Measurements from ENCODE around the gene CHST2.

Gene CHST2

DNA sequence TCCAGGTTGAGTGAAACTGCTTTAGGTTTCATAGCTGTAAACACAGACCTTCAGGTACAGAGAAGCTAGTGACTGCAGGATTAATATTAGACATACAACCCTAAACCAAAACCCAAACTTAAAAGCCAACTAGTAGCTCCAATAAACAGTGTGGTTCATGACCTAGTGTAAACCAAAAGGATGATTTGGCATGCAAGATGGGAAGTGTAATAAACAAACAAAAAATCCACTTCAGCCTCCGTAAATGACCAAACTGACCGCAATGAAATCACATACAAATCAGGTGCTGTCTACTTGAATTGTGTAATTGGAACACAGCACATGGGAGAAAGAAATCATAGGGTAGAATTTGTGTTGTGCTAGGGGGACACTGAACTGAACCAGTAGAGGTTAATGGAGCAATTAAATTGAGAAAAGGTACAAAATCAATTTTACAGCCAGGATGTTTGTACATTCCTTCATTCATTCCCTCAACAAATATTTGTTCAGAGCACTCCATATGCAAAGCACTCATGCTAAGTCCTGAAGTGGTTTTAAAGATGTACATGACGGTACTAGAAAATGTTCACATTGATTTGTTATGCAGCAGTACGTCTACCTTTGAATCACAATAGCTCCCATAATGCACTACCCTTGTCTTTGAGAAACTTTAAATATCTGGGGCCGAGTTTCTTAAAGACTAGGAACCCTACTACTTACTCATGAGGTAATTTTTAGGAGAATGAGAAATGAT is 21.4 kb upstream of the CHST2 start:
- no peak for DNase-seq (ENCODE audit: low read depth in 2 of 2)

DNA sequence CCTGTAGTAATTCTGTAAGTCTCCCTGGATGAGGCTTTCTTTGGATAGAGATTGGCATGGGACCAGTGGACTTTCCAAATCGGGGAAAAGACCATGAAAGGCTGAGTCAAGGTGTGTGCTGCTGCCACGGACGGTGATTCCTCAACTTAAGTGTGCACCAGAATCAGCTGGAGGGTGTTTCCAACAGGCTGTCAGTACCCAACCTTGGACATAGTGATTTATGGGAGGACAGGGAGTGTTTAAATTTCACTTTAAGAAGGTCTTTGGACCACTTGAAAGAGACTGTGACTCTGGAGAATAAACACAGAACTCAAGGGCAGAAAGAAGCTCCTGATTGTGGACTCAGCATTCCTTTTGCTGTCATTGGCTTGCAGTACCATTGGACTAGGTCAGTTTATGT is 20.4 kb upstream of the CHST2 start:
- no peak for DNase-seq (ENCODE audit: low read depth in 2 of 2)

DNA sequence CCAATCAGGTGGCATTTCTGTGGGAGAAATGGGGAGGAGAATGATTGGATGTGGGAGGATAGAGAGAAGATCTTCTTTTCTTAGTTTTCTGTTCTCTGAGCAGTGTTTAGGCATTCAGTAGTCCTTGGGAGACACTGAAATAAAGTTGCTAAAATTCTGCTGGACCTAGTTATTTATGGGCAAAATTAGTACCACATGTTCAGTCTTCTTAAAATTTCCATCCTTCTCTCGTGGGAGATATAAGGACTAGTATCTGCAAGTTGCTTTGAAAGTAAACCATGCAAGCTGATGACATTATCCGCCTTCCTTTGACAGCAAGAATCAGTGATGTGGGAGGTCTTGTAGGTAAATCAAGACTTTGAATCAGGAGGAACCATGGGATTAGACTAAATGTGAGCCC is 19.9 kb upstream of the CHST2 start:
- DNase-seq (ENCODE audit: low read depth in 2 of 2): no peak

DNA sequence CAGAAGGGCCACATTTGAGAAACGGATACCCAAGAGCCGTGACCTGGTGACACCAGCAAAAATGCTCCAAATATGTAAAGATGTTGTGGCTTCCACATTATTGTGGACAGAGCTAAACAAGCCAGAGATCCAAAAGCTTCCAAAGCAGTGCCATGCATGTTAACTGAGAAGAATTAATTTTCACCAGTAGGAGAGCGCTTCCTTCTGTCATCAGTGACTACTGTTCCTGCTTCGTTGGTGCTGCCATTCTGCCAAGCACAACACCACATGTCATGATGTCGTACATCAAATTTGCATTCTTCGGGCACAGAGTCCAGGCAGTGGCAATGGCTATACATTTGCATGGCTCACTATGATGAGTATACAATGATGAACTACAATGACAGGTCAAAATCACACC is 19.1 kb upstream of the CHST2 start:
- DNase-seq (ENCODE audit: low read depth in 2 of 2): no peak

DNA sequence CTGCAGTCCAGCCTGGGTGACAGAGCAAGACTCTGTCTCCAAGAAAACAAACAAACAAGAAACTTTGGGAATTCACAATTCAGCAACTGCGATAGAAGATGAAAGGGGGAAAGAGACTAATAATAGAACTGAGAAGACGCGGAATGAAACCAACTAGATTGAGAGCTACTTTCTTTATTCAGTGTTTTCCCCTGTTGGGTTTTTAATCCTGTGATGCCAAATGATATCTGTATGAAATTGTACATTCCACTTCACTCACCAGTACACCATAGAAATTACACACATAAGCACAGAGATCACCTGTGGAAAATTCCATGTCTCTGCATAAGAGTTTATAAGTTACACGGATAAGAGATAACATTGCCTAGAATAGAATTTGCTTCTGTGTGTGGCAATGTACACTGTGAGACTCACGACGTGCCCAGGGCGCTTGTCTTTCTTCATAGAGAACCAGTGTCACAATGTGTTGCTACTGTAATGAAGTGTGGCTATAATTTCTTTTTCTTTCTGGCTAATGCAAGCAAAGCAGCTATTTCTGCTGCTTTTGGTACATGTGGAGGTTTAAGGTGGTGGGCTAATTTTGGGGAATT is 17.7 kb upstream of the CHST2 start:
- no peak for DNase-seq (ENCODE audit: low read depth in 2 of 2)

DNA sequence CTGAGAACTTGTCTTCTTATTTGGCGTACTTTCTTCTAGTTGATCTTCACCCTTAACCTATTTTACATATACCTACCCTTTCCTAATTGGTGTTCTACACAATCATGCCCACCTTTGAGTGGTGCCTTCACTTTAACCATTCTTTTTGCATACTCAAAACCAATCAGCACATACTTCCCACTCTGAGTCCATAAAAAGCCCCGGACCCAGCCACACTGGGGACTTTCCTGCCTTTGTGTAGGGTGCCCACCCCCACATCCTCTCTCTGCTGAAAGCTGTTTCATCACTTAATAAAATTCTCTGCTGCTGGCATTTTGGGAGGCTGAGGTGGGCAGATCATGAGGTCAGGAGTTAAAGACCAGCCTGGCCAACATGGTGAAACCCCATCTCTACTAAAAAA is 15.9 kb upstream of the CHST2 start:
- no peak for DNase-seq (ENCODE audit: low read depth in 2 of 2)

DNA sequence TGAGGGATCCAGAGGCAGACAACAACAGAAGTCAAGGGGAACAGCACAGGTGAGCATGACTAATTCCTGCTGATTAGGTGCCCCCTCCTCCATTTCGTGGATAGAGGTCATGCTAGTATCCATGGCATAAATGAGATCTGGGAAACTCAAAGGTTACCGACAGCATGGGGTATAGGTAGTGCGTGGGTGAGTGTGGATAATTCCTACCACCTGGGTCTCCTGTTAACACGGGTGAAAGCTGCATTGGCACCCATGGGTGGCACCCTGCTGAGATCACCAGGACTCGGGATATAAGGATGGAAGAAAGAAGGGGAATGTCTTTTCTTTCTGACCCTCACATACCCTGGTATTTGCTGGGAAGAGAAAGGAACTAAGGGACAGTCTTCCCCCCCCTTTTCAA is 14.4 kb upstream of the CHST2 start:
- DNase-seq (ENCODE audit: low read depth in 2 of 2): no peak

DNA sequence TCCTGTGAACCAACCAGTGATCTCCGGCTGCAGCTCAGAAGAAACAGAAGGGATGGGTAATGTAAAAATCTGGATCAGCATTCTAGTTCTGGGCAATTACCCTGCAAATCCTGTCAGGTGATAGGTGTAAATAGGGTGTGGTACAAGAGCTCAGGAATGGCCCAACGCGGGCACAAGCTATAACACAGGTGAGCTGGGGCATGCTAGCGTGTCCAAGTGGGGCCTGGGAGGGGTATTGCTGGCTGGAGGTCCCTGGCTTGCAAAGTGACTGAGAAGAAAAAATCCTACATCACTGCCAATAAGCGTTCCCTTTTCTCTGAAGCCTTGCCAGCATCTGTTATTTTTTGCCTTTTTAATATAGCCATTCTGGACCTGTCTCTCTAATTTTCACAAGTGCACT is 9.7 kb upstream of the CHST2 start:
- no peak for DNase-seq (ENCODE audit: low read depth in 2 of 2)

DNA sequence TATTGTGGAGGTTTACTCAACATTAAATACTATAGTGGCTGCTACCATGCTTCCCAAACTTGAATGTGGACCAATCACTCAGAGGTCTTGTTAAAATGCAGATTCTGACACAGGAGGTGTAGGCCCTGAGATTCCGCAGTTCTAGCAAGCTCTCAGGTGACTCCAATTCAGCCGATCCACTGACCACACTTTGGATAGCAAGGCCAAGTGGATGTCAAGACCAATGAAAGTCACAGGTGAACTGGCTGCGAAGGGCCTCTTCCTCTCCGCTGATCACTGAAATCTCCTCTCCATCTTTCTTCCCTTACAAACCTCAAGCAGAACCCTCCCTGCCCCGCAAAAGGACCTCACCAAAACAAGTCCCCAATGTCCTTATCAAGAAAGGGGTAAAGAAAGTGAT is 9.2 kb upstream of the CHST2 start:
- DNase-seq (ENCODE audit: low read depth in 2 of 2): no peak

DNA sequence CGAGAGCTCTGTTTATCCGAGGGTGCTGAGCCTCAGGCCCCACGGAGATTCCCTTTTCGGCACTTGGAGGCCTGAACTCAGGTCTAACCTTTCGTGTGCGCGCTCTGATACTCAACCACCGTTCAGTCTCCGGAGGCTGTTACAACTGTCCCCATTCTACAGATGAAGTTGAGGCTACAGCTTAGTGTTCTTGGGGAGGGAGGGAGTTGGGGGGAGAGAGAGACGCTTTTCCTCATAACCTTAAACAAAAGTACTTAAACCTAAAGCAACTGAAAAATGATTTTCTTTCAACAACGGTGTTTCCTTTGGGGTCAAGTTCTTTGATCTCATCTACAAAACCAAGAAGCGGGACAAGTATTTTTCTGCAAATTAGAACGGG is 952 bp upstream of the CHST2 start:
- DNase-seq (ENCODE audit: low read depth in 2 of 2): no peak

DNA sequence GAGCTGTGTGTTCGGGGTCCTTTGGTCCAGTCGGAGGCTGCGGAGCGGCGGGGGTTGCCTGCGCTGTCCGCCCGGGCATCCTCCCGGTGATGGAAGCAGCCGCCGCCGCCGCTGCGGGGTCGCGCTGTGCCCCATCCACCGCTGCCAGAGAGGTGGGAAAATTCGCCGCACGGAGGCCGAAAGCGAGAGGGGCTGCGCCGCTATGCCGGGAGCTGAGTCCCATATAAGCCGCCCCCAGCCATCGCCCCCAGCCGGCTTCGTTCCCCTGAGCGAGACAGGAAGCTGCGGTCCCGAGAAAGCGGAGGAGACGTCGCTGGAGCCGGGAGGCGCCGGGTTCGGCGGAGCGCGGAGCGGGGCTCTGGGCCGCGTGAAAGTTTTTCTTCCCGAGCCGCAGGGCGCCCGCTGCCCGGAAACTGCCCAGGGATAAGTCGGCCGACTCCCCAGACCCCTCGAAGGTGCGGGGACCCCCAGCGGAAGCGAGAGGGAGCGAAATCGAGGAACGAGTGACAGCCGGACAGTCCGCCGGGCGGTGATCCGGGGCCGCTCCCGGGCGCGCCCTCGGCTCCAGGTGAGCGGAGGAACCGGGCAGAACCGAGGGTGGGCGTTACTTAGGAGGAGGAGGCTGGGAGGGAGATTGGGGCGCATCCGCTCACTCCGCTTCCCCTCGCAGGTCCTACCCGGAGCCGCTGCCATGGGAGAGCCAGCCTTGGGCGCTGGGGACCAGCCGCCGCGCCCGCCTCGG is 574 bp downstream of the CHST2 start:
- no peak for DNase-seq (ENCODE audit: low read depth in 2 of 2)

DNA sequence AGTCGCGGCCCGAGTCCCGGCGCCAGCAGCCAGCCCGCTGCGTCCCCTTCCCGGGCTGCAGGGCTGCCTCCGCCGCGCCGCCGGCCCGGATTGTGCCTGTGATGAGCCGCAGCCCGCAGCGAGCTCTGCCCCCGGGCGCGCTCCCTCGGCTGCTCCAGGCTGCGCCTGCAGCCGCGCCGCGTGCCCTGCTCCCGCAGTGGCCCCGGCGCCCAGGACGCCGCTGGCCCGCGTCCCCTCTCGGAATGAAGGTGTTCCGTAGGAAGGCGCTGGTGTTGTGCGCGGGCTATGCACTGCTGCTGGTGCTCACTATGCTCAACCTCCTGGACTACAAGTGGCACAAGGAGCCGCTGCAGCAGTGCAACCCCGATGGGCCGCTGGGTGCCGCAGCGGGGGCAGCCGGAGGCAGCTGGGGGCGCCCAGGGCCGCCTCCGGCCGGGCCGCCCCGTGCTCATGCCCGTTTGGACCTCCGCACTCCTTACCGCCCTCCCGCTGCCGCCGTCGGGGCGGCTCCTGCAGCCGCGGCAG is 1.2 kb downstream of the CHST2 start:
- peak; percentile 3 to 4 for DNase-seq (ENCODE audit: low read depth in 2 of 2)

DNA sequence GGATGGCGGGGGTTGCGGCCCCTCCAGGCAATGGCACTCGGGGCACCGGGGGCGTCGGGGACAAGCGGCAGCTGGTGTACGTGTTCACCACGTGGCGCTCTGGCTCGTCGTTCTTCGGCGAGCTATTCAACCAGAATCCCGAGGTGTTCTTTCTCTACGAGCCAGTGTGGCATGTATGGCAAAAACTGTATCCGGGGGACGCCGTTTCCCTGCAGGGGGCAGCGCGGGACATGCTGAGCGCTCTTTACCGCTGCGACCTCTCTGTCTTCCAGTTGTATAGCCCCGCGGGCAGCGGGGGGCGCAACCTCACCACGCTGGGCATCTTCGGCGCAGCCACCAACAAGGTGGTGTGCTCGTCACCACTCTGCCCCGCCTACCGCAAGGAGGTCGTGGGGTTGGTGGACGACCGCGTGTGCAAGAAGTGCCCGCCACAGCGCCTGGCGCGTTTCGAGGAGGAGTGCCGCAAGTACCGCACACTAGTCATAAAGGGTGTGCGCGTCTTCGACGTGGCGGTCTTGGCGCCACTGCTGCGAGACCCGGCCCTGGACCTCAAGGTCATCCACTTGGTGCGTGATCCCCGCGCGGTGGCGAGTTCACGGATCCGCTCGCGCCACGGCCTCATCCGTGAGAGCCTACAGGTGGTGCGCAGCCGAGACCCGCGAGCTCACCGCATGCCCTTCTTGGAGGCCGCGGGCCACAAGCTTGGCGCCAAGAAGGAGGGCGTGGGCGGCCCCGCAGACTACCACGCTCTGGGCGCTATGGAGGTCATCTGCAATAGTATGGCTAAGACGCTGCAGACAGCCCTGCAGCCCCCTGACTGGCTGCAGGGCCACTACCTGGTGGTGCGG is 1.9 kb downstream of the CHST2 start:
- DNase-seq (ENCODE audit: low read depth in 2 of 2): peak; percentile 49 to 63

DNA sequence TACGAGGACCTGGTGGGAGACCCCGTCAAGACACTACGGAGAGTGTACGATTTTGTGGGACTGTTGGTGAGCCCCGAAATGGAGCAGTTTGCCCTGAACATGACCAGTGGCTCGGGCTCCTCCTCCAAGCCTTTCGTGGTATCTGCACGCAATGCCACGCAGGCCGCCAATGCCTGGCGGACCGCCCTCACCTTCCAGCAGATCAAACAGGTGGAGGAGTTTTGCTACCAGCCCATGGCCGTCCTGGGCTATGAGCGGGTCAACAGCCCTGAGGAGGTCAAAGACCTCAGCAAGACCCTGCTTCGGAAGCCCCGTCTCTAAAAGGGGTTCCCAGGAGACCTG is 2.5 kb downstream of the CHST2 start:
- DNase-seq (ENCODE audit: low read depth in 2 of 2): no peak

DNA sequence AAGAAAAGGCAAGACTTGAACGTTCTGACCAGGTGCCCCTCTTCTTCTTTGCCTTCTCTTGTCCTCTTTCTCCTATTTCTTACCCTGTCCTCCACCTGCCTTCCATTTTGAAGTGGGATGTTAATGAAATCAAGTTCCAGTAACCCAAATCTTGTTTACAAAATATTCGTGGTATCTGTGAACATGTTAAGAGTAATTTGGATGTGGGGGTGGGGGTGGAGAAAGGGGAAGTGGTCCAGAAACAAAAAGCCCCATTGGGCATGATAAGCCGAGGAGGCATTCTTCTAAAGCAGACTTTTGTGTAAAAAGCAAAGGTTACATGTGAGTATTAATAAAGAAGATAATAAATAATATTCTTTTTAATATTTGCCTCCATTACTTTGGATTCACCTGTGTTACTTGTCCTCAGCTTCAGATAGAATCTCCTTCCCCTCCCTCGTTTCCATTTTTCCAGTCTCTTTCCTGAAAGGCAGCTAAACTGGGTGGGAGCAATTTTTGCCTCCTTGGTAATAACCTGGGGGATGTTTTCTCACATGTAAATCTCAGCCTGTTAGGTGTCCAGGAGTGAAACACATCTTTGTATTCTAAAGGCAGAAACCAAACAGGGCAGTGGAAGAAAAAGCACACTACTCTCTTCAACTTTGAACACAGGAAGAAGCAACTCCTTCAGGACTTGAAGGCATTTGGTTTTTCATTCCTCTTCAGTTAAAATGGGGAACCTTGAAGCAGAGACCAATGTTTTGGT is 3.2 kb downstream of the CHST2 start:
- DNase-seq (ENCODE audit: low read depth in 2 of 2): no peak

DNA sequence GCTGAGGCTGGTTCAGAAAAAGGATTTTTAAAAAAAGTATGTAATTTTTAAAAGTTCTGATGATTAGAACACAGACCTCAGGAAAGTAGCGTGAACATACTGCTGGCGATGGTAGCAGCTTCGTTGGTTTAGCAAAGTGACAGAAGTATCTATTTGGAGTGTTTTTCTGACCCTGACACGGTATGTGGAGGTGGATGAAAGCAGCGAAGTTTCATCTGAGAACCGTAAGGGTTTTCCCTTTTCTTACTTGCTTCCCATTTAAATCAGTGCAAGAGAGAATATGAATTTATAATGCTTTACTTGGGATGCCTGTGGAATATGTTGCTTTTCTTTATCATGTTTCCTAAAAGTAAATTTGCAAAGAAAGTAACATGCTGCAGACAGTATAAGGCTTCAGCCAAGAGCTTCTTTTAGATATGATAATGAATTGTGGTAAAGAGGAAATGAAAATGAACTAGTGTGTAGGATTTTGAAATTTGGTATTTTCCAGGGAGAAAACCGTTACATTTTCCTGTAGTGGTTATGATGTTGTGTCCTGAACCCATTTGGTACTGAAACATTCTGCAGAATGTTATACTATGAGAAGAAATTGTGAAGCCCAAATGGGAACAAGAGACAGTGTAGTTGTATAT is 3.9 kb downstream of the CHST2 start:
- no peak for DNase-seq (ENCODE audit: low read depth in 2 of 2)

DNA sequence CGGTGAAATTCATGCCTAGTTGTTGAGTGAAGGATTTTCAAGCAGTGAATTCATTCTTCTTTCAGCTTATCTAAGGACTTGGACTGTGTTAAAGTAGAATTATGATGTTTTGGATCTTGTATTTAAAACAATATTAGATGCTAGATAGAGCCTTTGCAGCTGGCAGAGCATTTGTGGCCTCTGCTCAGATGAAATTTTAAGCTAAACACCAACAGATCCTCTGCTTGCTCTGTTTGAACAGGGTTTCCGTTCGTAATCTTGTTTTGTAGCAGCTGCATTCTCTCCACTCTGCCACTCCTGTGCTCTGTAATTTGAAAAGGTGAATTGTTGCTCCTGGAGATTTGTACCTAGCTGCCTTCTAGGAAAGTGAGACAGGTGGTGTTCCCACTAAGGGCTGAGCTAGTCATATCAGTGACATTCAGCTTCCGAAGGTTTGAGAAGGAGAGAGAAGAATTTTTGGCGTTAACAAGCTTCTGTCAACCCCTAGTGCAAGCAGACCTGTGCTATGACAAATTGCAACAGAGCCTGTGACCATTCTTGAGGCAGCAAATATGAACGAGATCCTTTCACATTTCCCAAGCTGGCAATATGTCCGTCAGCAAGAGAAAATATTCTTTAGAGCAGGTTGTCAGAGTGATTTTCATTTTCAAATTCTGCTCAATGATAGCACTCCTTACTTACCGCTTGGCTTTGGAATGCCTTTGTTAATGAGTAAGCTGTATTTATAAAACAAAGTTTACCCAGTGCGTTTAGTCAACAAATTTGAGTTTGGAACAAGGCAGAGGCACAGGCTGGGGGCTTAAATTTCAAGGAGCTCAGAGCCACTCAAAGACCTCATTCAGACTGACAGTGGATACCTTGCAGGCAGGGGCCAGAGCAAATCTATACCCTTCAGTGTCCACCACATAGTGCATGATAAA is 5.3 kb downstream of the CHST2 start:
- DNase-seq (ENCODE audit: low read depth in 2 of 2): no peak

DNA sequence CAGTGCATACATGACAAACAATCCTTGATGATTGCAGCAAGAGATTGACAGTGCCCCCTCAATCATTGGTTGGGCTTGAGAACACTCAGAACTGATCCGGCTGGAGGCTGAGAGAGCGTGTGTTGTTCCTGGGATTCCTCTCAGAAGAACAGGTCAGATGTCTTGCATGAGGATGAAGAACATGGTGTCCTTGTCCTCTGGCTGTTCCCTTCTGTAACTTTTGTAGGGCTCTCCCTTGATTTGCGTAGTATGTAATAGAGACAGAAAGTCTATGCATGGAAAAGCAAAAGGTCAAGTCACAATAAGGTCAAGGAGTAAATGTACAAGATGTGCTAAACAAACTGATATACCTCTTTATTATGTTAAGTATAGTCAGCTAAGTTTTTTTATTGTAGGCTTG is 8.2 kb downstream of the CHST2 start:
- DNase-seq (ENCODE audit: low read depth in 2 of 2): no peak

DNA sequence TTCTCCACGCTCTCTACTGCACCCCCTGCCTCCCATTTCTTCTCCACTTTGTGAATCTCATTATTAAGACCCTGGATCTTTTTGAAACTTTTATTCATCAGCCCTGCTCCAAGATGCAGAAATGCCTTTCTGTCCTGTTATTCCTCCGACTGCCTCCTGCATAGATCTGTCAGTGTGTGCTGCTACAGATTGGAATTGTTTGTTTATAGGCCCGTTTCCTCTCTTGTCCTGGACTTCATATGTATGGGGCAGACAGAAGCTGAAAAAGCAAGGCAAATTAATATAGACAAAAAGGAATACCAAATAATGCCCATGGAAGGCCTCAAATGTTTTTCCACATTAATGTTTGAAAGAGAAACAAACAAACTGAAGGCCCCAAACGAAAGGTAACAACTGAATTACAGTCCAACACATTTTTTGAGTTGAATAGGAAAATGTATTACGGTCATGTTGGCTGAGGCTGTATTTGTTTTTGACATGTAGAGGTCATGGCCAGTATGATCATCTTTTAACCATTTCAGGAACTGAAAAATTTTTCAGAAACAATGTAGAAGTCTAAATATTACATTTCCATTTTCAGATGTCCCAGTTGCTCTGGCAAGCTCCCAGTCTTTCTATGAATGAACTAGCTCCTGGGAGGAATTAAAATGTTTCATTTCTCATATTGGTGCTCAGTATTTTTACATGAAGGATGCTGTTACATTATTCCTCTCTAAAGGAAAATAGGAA is 8.8 kb downstream of the CHST2 start:
- DNase-seq (ENCODE audit: low read depth in 2 of 2): no peak
